GM12873 (cell line): ENCODE data around the gene P2RY6.

Source experiments
- CTCF ChIP-seq: IDR thresholded peaks from 2 replicates; pipeline ENCODE4 v1.5.1; 2012; ENCODE audit warnings: low read depth, mild to moderate bottlenecking, moderate library complexity, low read length, control low read depth; ENCODE audit not compliant: insufficient read depth; ENCODE audit errors: missing control alignments

The P2RY6 gene

DNA sequence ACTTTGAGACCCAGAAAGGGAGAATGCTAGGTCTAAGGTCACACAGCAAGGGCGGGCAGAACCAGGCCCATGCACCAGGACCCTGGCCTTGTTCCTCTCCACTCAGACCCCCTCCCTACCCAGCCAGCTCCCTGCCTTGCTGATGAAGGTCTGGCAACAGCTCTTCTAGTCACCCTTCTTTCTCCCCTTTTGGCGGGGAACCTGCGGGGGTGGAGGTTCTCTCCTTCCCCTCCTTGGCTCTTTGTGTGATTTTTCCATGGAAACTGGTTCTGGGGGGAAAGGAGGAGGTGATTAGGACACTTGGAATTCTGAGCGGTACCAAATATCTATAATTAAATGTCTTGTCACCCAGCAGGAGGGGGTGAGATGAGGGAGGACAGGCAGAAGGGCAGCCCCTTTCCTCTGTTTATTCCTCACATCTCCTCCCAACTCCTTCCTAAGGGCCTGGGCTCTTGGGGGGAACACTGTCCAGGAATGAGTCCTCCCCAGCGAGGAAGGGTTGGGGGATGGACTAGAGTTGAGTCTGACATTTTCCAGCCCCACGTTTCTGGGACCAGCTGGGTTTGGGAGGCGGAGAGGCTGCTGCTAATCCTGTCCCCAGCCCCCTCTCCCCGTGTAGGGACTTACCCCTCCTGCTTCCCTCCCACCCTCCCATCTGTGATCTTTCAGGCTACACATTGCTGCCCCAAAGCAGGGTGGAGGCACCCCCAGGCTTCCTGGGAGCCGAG lies 43.3 kb downstream of the P2RY6 start:
- TF ChIP-seq CTCF: no peak

GRCh38 chr11:73316422-73316821 lies 44.3 kb downstream of the P2RY6 start:
- no peak for TF ChIP-seq CTCF

DNA sequence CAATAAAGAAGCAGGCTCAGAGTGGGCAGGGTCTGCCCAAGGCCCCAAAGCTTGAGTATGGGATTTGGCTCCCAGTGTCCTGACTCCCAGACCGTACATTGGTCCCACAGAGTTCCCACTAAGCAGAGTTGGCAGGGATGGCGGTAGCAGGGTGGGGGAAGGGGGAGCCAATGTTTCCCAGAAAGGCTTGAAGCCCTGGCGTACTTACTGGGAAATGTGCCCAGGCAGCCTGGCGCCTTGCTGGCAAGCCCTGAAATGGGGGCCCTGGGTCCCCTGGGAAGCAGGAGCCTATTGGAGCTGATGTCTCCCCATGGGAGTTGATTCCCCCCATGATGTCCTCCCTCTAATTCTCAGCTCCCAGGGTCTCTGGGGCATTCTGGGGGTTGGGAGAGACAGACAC lies 45.2 kb downstream of the P2RY6 start:
- no peak for TF ChIP-seq CTCF

GRCh38 chr11:73317803-73318202 lies 45.7 kb downstream of the P2RY6 start:
- TF ChIP-seq CTCF: no peak

GRCh38 chr11:73318501-73319011 lies 46.4 kb downstream of the P2RY6 start:
- TF ChIP-seq CTCF: no peak

GRCh38 chr11:73320763-73321603 lies 48.8 kb downstream of the P2RY6 start:
- no peak for TF ChIP-seq CTCF
